ENCODE results near the gene BSND.

Gene BSND

DNA sequence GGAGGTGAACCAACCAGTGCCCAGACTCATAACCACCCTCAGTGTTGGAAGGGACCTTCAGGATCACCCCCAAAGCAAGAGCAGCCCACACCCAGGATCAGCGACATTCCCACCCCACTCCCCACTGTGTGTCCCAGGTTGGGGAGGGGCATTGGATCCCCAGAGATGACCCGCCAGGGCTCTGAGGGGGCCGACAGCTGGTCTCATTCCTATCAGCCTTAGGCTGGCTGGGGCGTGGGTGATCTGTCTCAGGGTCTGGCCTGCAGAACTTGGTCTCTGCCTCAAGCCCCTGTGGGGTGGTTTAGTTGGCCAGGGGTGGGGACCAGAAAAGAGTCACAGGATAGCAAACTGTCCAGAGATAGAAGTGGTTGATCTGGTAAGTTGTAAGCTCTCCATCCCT is 7.8 kb upstream of the BSND start:
- TF ChIP-seq, protein P1, sequence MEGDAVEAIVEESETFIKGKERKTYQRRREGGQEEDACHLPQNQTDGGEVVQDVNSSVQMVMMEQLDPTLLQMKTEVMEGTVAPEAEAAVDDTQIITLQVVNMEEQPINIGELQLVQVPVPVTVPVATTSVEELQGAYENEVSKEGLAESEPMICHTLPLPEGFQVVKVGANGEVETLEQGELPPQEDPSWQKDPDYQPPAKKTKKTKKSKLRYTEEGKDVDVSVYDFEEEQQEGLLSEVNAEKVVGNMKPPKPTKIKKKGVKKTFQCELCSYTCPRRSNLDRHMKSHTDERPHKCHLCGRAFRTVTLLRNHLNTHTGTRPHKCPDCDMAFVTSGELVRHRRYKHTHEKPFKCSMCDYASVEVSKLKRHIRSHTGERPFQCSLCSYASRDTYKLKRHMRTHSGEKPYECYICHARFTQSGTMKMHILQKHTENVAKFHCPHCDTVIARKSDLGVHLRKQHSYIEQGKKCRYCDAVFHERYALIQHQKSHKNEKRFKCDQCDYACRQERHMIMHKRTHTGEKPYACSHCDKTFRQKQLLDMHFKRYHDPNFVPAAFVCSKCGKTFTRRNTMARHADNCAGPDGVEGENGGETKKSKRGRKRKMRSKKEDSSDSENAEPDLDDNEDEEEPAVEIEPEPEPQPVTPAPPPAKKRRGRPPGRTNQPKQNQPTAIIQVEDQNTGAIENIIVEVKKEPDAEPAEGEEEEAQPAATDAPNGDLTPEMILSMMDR (IDR thresholded peaks at IDR 0.05; ENCODE audit: low read depth, low read length, missing control alignments), result no peak
- H3K4me3 ChIP-seq (ENCODE audit: low read depth, low read length), result no peak overlapping the region
- no peak for DNase-seq (ENCODE audit: low read depth)

DNA sequence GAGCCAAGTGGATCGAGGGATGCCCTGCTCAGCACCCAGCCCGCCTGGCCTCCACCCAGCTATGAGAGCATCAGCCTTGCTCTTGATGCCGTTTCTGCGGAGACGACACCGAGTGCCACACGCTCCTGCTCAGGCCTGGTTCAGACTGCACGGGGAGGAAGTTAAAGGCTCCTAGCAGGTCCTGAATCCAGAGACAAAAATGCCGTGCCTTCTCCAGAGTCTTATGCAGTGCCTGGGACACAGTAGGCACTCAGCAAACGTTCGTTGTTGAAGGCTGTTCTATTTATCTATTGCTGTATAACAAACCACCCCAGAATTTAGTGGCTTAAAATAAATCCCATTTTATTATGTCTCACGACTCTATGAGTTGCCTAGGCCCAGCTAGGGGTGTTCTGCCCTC is 6.8 kb upstream of the BSND start:
- H3K4me3 ChIP-seq (ENCODE audit: low read depth, low read length), result no peak overlapping the region
- DNase-seq (ENCODE audit: low read depth), result no peak
- TF ChIP-seq, protein P1 (IDR thresholded peaks at IDR 0.05; ENCODE audit: low read depth, low read length, missing control alignments), result no peak

DNA sequence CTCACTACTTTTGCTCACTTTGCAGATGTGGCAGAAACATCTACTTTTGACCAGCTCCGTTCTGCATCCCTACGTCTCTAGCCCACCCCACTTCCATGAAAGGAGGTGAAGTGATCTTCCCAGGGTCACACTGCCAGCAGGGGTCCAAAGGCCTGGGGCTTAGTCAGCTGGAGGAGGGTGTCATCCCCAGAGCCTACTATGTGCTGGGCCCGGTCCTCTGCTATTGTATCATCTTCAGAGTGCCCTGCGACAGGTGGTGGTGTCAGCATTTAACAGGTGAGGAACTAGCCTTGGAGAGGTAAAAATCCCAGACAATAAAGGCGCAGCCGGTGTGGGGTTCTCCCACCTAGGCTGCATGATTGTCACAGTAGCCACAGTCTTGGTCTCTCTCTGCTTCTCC is 5.6 kb upstream of the BSND start:
- DNase-seq (ENCODE audit: low read depth), result no peak
- no peak overlapping the region for H3K4me3 ChIP-seq (ENCODE audit: low read depth, low read length)
- TF ChIP-seq, protein P1 (IDR thresholded peaks at IDR 0.05; ENCODE audit: low read depth, low read length, missing control alignments), result no peak

DNA sequence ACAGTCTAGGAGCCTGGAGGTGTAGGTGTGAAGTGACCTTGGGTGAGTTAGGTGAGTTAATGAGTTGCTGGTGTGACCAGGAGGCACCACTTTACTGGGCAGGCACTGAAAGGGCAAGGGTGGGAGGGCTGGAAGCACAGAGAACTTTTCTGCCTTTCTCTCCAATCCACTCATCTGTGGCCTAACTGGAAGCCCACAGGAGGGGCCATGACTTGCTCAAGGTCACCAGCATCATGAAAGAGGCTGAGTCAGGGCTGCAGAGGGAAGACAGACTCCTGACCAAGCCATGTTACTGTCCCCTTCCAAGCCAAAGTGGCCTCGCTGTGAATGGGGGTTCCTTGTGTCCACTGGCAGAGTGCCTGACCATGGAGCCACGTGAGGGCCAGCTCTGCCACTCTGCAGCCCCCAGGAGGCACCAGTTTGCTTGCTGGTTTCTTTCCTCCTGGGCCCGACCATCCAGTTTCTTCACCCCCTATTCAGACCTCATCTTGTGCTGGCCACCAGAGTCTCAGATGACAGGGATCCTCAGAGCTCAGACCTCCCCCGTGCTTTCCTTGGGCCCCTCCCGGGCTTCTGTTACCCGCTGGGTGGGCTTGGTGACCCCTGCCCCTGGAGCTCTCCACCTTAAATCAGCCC is 4.3 kb upstream of the BSND start:
- H3K4me3 ChIP-seq (ENCODE audit: low read depth, low read length), result no peak overlapping the region
- DNase-seq (ENCODE audit: low read depth), result no peak
- TF ChIP-seq, protein P1 (IDR thresholded peaks at IDR 0.05; ENCODE audit: low read depth, low read length, missing control alignments), result no peak

DNA sequence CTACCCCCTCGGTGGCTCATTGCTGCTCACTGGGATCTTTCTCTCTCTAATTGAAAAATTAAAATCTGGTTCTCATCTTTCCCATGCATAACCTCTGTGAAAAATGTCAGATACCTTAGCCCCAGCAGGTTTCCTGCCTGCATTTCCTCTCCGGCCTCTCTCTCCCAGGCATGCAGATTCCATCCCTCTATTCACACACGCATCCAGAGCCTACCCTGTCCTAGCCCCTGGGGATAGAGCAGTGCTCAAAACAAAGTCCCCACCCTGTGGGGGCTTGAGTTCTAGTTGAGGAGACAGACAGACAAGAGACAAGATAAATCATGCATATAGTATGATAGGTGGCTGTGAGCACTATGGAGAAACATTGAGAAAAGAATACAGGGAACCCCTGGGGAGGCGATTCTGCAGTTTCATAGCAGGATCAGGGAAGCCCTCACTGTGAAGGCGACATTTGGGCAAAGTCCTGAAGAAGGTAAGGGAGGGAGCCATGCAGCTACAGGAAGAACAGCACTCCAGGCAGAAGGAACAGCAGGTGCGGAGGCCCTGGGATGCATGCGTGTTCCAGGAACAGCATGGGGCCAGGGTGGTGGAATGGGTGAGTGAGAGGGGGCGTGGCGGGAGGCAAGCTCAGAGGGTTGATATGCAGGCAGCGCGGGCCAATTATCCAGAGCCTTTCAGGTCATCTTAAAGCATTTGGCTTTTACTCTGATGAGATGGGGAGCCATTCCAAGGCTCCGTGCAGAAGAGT is 3.5 kb upstream of the BSND start:
- H3K4me3 ChIP-seq (ENCODE audit: low read depth, low read length), result no peak overlapping the region
- no peak for DNase-seq (ENCODE audit: low read depth)
- TF ChIP-seq, protein P1 (IDR thresholded peaks at IDR 0.05; ENCODE audit: low read depth, low read length, missing control alignments), result no peak

DNA sequence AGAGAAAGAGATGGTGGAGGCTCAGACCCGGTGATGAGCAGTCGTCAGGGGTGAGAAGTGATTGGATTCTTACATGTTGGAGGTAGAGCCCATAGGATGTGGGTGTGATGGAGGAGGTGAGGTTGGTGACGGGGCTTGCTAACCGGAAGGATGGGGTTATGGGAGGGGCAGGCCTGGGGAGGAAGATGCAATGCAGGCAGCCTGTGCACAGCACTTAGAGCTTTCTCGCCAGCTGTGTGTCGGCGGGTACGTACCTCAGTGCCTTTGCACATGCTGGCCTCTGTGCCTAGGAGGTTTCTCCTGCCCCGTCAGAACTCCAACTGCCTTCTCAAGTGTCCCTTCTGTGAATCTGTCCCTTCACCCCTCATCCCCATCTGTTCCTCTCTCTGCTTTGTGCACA is 2.9 kb upstream of the BSND start:
- H3K4me3 ChIP-seq (ENCODE audit: low read depth, low read length), result no peak overlapping the region
- TF ChIP-seq, protein P1 (IDR thresholded peaks at IDR 0.05; ENCODE audit: low read depth, low read length, missing control alignments), result no peak
- DNase-seq (ENCODE audit: low read depth), result no peak
